K562 (cell line): Measurements from ENCODE around the gene ITGA7. TPM values are rescaled to one million over a fixed set of nuclear protein-coding genes. Genes with fewer than 3 reads are reported as not detected.

ENCODE experiments used
- DACH1 ChIP-seq: fragments of 450-650 bp; IDR thresholded peaks from 2 replicates; pipeline ENCODE4 v1.6.1; 2018; ENCODE audit not compliant: partially characterized antibody
- FOXA1 ChIP-seq: fragments of 450-650 bp; IDR thresholded peaks from 2 replicates; pipeline ENCODE4 v1.6.1; 2016; ENCODE audit warnings: mild to moderate bottlenecking, borderline replicate concordance
- GABPA ChIP-seq: fragments of 200-800 bp; sonication (Bioruptor generic); conservative IDR thresholded peaks from 2 replicates; pipeline ENCODE4 v1.6.1; 2016; ENCODE audit warnings: low read depth, missing genetic modification characterization, missing compliant biosample characterization
- MAFF ChIP-seq: IDR thresholded peaks from 2 replicates; pipeline ENCODE4 v1.6.1; 2012; ENCODE audit warnings: low read length, improper control_type of control experiment
- MEF2D ChIP-seq: conservative IDR thresholded peaks from 2 replicates; pipeline ENCODE4 v1.6.1; 2016; ENCODE audit warnings: low read depth, missing genetic modification characterization, missing compliant biosample characterization
- OTX1 ChIP-seq: fragments of 450-650 bp; formaldehyde crosslinking; IDR thresholded peaks from 2 replicates; pipeline ENCODE4 v1.4.0; 2022; ENCODE audit warnings: mild to moderate bottlenecking
- PHF8 ChIP-seq: fragments of 200-600 bp; sonication (generic); IDR thresholded peaks from 2 replicates; pipeline ENCODE4 v1.6.1; 2012; ENCODE audit warnings: mixed run types, mild to moderate bottlenecking, inconsistent platforms, low read length, moderate library complexity, borderline replicate concordance
- POU5F1 ChIP-seq: fragments of 150-350 bp; IDR thresholded peaks from 2 replicates; pipeline ENCODE4 v1.6.1; 2014; ENCODE audit warnings: borderline replicate concordance, low read length, low read depth, mild to moderate bottlenecking; ENCODE audit not compliant: partially characterized antibody
- SMAD2 ChIP-seq: fragments of 150-350 bp; IDR thresholded peaks from 2 replicates; pipeline ENCODE4 v1.6.1; 2014; ENCODE audit warnings: low read depth, mild to moderate bottlenecking, low read length
- STAT5B ChIP-seq: fragments of 250-450 bp; sonication (Bioruptor Pico); IDR thresholded peaks from 2 replicates; pipeline ENCODE4 v1.8.0; 2021; ENCODE audit warnings: mild to moderate bottlenecking, inconsistent platforms
- TRIM28 ChIP-seq: fragments of 450-650 bp; IDR thresholded peaks from 2 replicates; pipeline ENCODE4 v1.6.1; 2017
- WHSC1 ChIP-seq: IDR thresholded peaks from one replicate; pipeline ENCODE4 v1.6.1; 2012; ENCODE audit warnings: low read length, control low read depth, inconsistent platforms
- XRCC3 ChIP-seq: fragments of 450-650 bp; IDR thresholded peaks from 2 replicates; pipeline ENCODE4 v1.6.1; 2017; ENCODE audit warnings: mild to moderate bottlenecking, moderate library complexity
- ZBTB34 ChIP-seq: fragments of 250-450 bp; sonication (Bioruptor Pico); IDR thresholded peaks from 2 replicates; pipeline ENCODE4 v1.8.0; 2021; ENCODE audit warnings: mild to moderate bottlenecking, moderate library complexity
- ZNF174 ChIP-seq: fragments of 250-450 bp; sonication (Bioruptor Pico); IDR thresholded peaks from 2 replicates; pipeline ENCODE4 v1.4.0; 2020; ENCODE audit warnings: mild to moderate bottlenecking
- ZNF668 ChIP-seq: fragments of 250-450 bp; sonication (Bioruptor Pico); IDR thresholded peaks from 2 replicates; pipeline ENCODE4 v1.8.0; 2022; ENCODE audit warnings: mild to moderate bottlenecking, inconsistent platforms
- polyA plus RNA-seq, 8 experiments: library from polyadenylated mRNA; depleted of rRNA in 4 of 8; stranded (reverse) in 5 of 8; unstranded in 3 of 8; fragments of >200 nt; fragmentation: Nextera tagmentation in 2 of 8; fragmentation: Illumina TruSeq in 1 of 8; extraction: Ambion mirVana in 2 of 8; extraction: Trizol in 1 of 8; gene quantifications; 2 replicates each; pipeline versions ENCODE4 v1.2.1 to v1.2.3, GENCODE V29; 2011 to 2014; ENCODE audit warnings: inconsistent platforms in 1 of 8, missing spikeins in 1 of 8
- total RNA-seq, 7 experiments: library from RNA; depleted of rRNA in 6 of 7; stranded (reverse); fragments of >200 nt in 6 of 7; fragmentation: Illumina TruSeq in 2 of 7; extraction: Trizol in 2 of 7; gene quantifications; 2 replicates each; pipeline versions ENCODE4 v1.2.1 to v1.2.3, GENCODE V29; 2011 to 2021; ENCODE audit warnings: low replicate concordance in 1 of 7
- TF ChIP-seq, protein P1 (sequence below): sonication (generic); formaldehyde crosslinking; IDR thresholded peaks from 2 replicates; pipeline ENCODE4 v1.8.1; 2023; ENCODE audit warnings: mild to moderate bottlenecking, missing genetic modification reagents
- TF ChIP-seq, protein P2 (sequence below): fragments of 250-450 bp; sonication (Bioruptor Pico); IDR thresholded peaks from 2 replicates; pipeline ENCODE4 v1.8.0; 2021; ENCODE audit warnings: moderate library complexity, mild to moderate bottlenecking, inconsistent platforms
- TF ChIP-seq, protein P3 (sequence below), 2 experiments: fragments of 450-650 bp in 1 of 2; sonication (generic) in 1 of 2; formaldehyde crosslinking in 1 of 2; IDR thresholded peaks in 1 of 2; conservative IDR thresholded peaks in 1 of 2; 2 replicates each; pipeline versions ENCODE4 v1.6.1 to v1.8.1; 2016 to 2023; ENCODE audit warnings: mild to moderate bottlenecking in 2 of 2, moderate library complexity in 2 of 2, inconsistent platforms in 1 of 2, missing genetic modification reagents in 1 of 2
- TF ChIP-seq, protein P4 (sequence below): fragments of 250-450 bp; sonication (Bioruptor Pico); IDR thresholded peaks from 2 replicates; pipeline ENCODE4 v1.8.0; 2022; ENCODE audit warnings: inconsistent platforms, mild to moderate bottlenecking, moderate library complexity, borderline replicate concordance

The ITGA7 gene
- total and polyA plus RNA-seq, 9 of the 15 experiments (the other 6 are each of a cell fraction or from before 2014, with no cell fraction given): 0.11 to 2.3 (median 0.56) TPM; not detected in 1

- TF ChIP-seq SMAD2: no peak
- no peak for TF ChIP-seq FOXA1
- peak; percentile 20; the same call in 1 of the 2 replicates for TF ChIP-seq TRIM28
- TF ChIP-seq, protein P1, sequence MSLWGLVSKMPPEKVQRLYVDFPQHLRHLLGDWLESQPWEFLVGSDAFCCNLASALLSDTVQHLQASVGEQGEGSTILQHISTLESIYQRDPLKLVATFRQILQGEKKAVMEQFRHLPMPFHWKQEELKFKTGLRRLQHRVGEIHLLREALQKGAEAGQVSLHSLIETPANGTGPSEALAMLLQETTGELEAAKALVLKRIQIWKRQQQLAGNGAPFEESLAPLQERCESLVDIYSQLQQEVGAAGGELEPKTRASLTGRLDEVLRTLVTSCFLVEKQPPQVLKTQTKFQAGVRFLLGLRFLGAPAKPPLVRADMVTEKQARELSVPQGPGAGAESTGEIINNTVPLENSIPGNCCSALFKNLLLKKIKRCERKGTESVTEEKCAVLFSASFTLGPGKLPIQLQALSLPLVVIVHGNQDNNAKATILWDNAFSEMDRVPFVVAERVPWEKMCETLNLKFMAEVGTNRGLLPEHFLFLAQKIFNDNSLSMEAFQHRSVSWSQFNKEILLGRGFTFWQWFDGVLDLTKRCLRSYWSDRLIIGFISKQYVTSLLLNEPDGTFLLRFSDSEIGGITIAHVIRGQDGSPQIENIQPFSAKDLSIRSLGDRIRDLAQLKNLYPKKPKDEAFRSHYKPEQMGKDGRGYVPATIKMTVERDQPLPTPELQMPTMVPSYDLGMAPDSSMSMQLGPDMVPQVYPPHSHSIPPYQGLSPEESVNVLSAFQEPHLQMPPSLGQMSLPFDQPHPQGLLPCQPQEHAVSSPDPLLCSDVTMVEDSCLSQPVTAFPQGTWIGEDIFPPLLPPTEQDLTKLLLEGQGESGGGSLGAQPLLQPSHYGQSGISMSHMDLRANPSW (CRISPR knock-in tag): 0 out of 2 replicates have a peak, but pooled peaks have one; percentile 66
- TF ChIP-seq, protein P2, sequence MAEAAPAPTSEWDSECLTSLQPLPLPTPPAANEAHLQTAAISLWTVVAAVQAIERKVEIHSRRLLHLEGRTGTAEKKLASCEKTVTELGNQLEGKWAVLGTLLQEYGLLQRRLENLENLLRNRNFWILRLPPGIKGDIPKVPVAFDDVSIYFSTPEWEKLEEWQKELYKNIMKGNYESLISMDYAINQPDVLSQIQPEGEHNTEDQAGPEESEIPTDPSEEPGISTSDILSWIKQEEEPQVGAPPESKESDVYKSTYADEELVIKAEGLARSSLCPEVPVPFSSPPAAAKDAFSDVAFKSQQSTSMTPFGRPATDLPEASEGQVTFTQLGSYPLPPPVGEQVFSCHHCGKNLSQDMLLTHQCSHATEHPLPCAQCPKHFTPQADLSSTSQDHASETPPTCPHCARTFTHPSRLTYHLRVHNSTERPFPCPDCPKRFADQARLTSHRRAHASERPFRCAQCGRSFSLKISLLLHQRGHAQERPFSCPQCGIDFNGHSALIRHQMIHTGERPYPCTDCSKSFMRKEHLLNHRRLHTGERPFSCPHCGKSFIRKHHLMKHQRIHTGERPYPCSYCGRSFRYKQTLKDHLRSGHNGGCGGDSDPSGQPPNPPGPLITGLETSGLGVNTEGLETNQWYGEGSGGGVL: no peak
- TF ChIP-seq, protein P3, sequence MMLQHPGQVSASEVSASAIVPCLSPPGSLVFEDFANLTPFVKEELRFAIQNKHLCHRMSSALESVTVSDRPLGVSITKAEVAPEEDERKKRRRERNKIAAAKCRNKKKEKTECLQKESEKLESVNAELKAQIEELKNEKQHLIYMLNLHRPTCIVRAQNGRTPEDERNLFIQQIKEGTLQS (IDR thresholded peaks at IDR 0.05): peak; percentile 49; the same call in 1 of the 2 replicates
- TF ChIP-seq, protein P3 (CRISPR knock-in tag; conservative IDR thresholded peaks at IDR 0.05): no peak
- TF ChIP-seq, protein P4, sequence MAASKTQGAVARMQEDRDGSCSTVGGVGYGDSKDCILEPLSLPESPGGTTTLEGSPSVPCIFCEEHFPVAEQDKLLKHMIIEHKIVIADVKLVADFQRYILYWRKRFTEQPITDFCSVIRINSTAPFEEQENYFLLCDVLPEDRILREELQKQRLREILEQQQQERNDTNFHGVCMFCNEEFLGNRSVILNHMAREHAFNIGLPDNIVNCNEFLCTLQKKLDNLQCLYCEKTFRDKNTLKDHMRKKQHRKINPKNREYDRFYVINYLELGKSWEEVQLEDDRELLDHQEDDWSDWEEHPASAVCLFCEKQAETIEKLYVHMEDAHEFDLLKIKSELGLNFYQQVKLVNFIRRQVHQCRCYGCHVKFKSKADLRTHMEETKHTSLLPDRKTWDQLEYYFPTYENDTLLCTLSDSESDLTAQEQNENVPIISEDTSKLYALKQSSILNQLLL: no peak
- TF ChIP-seq STAT5B (CRISPR knock-in tag): no peak
- TF ChIP-seq ZBTB34 (CRISPR knock-in tag): no peak
- TF ChIP-seq WHSC1: no peak
- TF ChIP-seq MAFF: no peak
- 0 out of 2 replicates have a peak, but pooled peaks have one; percentile 51 for TF ChIP-seq MEF2D (tag)
- no peak for TF ChIP-seq ZNF174 (CRISPR knock-in tag)
- no peak for TF ChIP-seq XRCC3
- TF ChIP-seq POU5F1: no peak
- TF ChIP-seq GABPA (tag): peak; percentile 85
- TF ChIP-seq PHF8: peak; percentile 98
- TF ChIP-seq DACH1: no peak
- TF ChIP-seq ZNF668: no peak
- TF ChIP-seq OTX1: no peak
These were observed 8.3 kb upstream of the ITGA7 start, which contains the start of gene BLOC1S1 (continued) for GRCh38 chr12:55715833-55716581.
